Motor neuron (in vitro differentiated cells): ENCODE results near the gene IRF7. TPM values are rescaled to one million over a fixed set of nuclear protein-coding genes. Genes with fewer than 3 reads are reported as not detected.
A peak's percentile ranks its signal among the peaks of the same experiment; 100 is the strongest.

Source experiments
- ATAC-seq, 8 experiments: fragments of 200-7000 bp; cut with Tn5 transposase; replicated peaks in 6 of 8; 2 replicates each; pipeline ENCODE4 v1.8.0; 2021; ENCODE audit warnings: mild to moderate bottlenecking in 8 of 8, moderate library complexity in 8 of 8
- H3K27ac ChIP-seq, 2 donors: fragments of 250-450 bp; sonication (Bioruptor Pico); 2 replicates each; pipeline ENCODE4 v1.9.0; 2021; ENCODE audit warnings: antibody characterized with exemption in 2 of 2, mild to moderate bottlenecking in 2 of 2, moderate library complexity in 1 of 2
- H3K4me1 ChIP-seq, 2 donors: fragments of 250-450 bp; sonication (Bioruptor Pico); replicated peaks in 1 of 2; 2 replicates each; pipeline ENCODE4 v1.6.1; 2021; ENCODE audit warnings: antibody characterized with exemption in 2 of 2, mild to moderate bottlenecking in 2 of 2, moderate library complexity in 1 of 2
- H3K4me3 ChIP-seq, 5 donors: fragments of 250-450 bp; sonication (Bioruptor Pico); 2 replicates each; pipeline ENCODE4 v1.9.0; 2021; ENCODE audit warnings: antibody characterized with exemption in 5 of 5, mild to moderate bottlenecking in 5 of 5, moderate library complexity in 4 of 5
- WGBS, 10 experiments: fragments of 450-650 bp; shearing (Covaris generic); methylation state at CpG; one replicate each; pipeline ENCODE4 v1.0.0; 2022; 5-methylcytosine and 5-hydroxymethylcytosine counted together
- in situ Hi-C, 9 experiments: fragments of 400-800 bp; cut with MboI; loops; one replicate each; pipeline ENCODE4 v1.15.0; 2021; ENCODE audit warnings: low sequenced_read_pairs in 9 of 9, low pct_unique_long_range_greater_than_20kb in 2 of 9; ENCODE audit not compliant: unreplicated experiment in 9 of 9
- total RNA-seq, 8 experiments: library from RNA; unstranded; fragments of 300-600 nt; gene quantifications; 2 replicates each; pipeline versions ENCODE4 v1.2.3 to v1.2.4, GENCODE V29; 2022

The IRF7 gene
- total RNA-seq, 8 experiments from 2014 or later: 10.2 to 27.9 (median 17.0) TPM

- Histone ChIP-seq H3K4me1 (peaks cover 32 to 36% of the 10 kb centered on the region in 2 donors), H3K27ac (no peak overlapping the region), H3K4me3 (peak overlapping the region in 2 of 5 donors; percentile 7 to 8)
- in situ Hi-C loops: no loop called here
- 10 to 80% (median 25%) methylated on average over 1 to 22 of the region's 55 CpGs; no CpG with 5 or more reads in 6 of the 10 experiments for WGBS, 10 experiments
- ATAC-seq: peak in 1 of 8 experiments; percentile 24
These were observed 22.1 kb upstream of the IRF7 start for GRCh38 chr11:637593-638521.

GRCh38 chr11:637333-637592 is 21.5 kb upstream of the IRF7 start:
- in situ Hi-C loops: no loop called here
- Histone ChIP-seq H3K4me1 (peaks cover 32 to 36% of the 10 kb centered on the region in 2 donors), H3K27ac (no peak overlapping the region), H3K4me3 (peak overlapping the region in 2 of 5 donors; percentile 7 to 8)
- WGBS, 10 experiments: 5% methylated on average over 4 of the region's 34 CpGs; no CpG with 5 or more reads in 9 of the 10 experiments
- ATAC-seq: peak in 3 of 8 experiments; percentile 2 to 7 (median 4)

- peak; percentile 21 to 64 (median 40) for ATAC-seq
- 0% methylated on average over 4 of the region's 100 CpGs; no CpG with 5 or more reads in 9 of the 10 experiments for WGBS, 10 experiments
- peaks cover 32 to 36% of the 10 kb centered on the region in 2 donors for H3K4me1 ChIP-seq
- H3K27ac ChIP-seq: no peak within 1 kb of the TSS
- peak within 1 kb of the TSS in 2 of 5 donors; percentile 7 to 8 for H3K4me3 ChIP-seq
- in situ Hi-C loops: no loop called here
These were observed 21.0 kb upstream of the IRF7 start, which contains the start of gene DRD4 for GRCh38 chr11:636511-637332. Gene DRD4 (plus strand): TSS chr11:637269. CDS start chr11:637305, 36 bp downstream.

- Histone ChIP-seq H3K4me3 (no peak overlapping the region), H3K27ac (no peak overlapping the region), H3K4me1 (peaks cover 32 to 36% of the 10 kb centered on the region in 2 donors)
- in situ Hi-C loops: no loop called here
- 50 to 80% (median 65%) methylated on average over 1 to 10 of the region's 22 CpGs; no CpG with 5 or more reads in 3 of the 10 experiments for WGBS, 10 experiments
- no peak for ATAC-seq
These were observed 20.3 kb upstream of the IRF7 start for GRCh38 chr11:635945-636510.

GRCh38 chr11:630871-631270 is 15.1 kb upstream of the IRF7 start:
- 43 to 100% (median 93%) methylated on average over 1 to 5 of the region's 5 CpGs; no CpG with 5 or more reads in 2 of the 10 experiments for WGBS, 10 experiments
- Histone ChIP-seq H3K4me1 (peaks cover 3 to 4% of the 10 kb centered on the region in 2 donors), H3K27ac (no peak overlapping the region), H3K4me3 (no peak overlapping the region)
- in situ Hi-C loops: no loop called here
- no peak for ATAC-seq

GRCh38 chr11:629237-629583 is 13.5 kb upstream of the IRF7 start:
- no peak for ATAC-seq
- H3K4me3 ChIP-seq: no peak overlapping the region
- in situ Hi-C loops: no loop called here
- H3K27ac ChIP-seq: no peak overlapping the region
- H3K4me1 ChIP-seq: peaks cover 4 to 16% of the 10 kb centered on the region in 2 donors
- 33 to 100% (median 66%) methylated on average over 1 to 10 of the region's 10 CpGs for WGBS, 10 experiments

GRCh38 chr11:628056-628455 is 12.3 kb upstream of the IRF7 start:
- H3K4me3 ChIP-seq: no peak overlapping the region
- WGBS, 10 experiments: 0 to 100% (median 81%) methylated on average over 2 to 8 of the region's 31 CpGs; no CpG with 5 or more reads in 6 of the 10 experiments
- peaks cover 4 to 16% of the 10 kb centered on the region in 2 donors for H3K4me1 ChIP-seq
- in situ Hi-C loops: no loop called here
- no peak overlapping the region for H3K27ac ChIP-seq
- no peak for ATAC-seq

GRCh38 chr11:627308-627576 is 11.5 kb upstream of the IRF7 start:
- no peak for ATAC-seq
- Histone ChIP-seq H3K4me3 (no peak overlapping the region), H3K4me1 (peaks cover 4 to 16% of the 10 kb centered on the region in 2 donors), H3K27ac (no peak overlapping the region)
- in situ Hi-C loops: no loop called here
- 20% methylated on average over 2 of the region's 28 CpGs; no CpG with 5 or more reads in 9 of the 10 experiments for WGBS, 10 experiments

- in situ Hi-C loops: no loop called here
- no peak within 1 kb of the TSS for H3K27ac ChIP-seq
- no CpG with 5 or more reads among the region's 72 CpGs for WGBS, 10 experiments
- H3K4me1 ChIP-seq: peaks cover 4 to 16% of the 10 kb centered on the region in 2 donors
- no peak within 1 kb of the TSS for H3K4me3 ChIP-seq
- ATAC-seq: peak in 2 of 8 experiments; percentile 4 to 10
These were observed 10.9 kb upstream of the IRF7 start, which contains the start of gene SCT for GRCh38 chr11:626475-627307. Gene SCT (minus strand): TSS chr11:627181. CDS start chr11:627143, 38 bp downstream.

GRCh38 chr11:625636-626268 is 10.0 kb upstream of the IRF7 start:
- H3K27ac ChIP-seq: no peak overlapping the region
- ATAC-seq: peak in 6 of 8 experiments; percentile 2 to 16 (median 6)
- WGBS, 10 experiments: no CpG with 5 or more reads among the region's 22 CpGs

GRCh38 chr11:624705-625635 is 9.2 kb upstream of the IRF7 start, which contains the start of gene CDHR5:
Gene CDHR5 (minus strand): TSS chr11:624955. CDS start chr11:624902, 53 bp downstream.
- Histone ChIP-seq H3K4me1 (peaks cover 4 to 16% of the 10 kb centered on the region in 2 donors), H3K4me3 (no peak within 1 kb of the TSS), H3K27ac (no peak within 1 kb of the TSS)
- ATAC-seq: peak in 6 of 8 experiments; percentile 17 to 46 (median 20)
- in situ Hi-C loops: no loop called here
- WGBS, 10 experiments: 20 to 71% (median 63%) methylated on average over 2 to 9 of the region's 33 CpGs; no CpG with 5 or more reads in 6 of the 10 experiments

More at GRCh38 chr11:625636-626268, 10.0 kb upstream of the IRF7 start:
- H3K4me3 ChIP-seq: no peak overlapping the region
- in situ Hi-C loops: no loop called here
- peaks cover 4 to 16% of the 10 kb centered on the region in 2 donors for H3K4me1 ChIP-seq
